GM19438 (cell line): ENCODE data around the gene KIZ.

Experiments used
- ATAC-seq: cut with Tn5 transposase; IDR thresholded peaks from one replicate; pipeline ENCODE4 v1.9.1; 2021; ENCODE audit warnings: low read depth; ENCODE audit not compliant: unreplicated experiment

Gene KIZ

GRCh38 chr20:21251278-21251677, 125.4 kb downstream of the KIZ start:
- ATAC-seq, result no peak

- no peak for ATAC-seq
Observed at GRCh38 chr20:21257192-21257591, 131.3 kb downstream of the KIZ start.

- ATAC-seq, result no peak
Observed at GRCh38 chr20:21258411-21258810, 132.5 kb downstream of the KIZ start.

- no peak for ATAC-seq
Observed at GRCh38 chr20:21259346-21259745, 133.5 kb downstream of the KIZ start.

- ATAC-seq, result no peak
Observed at GRCh38 chr20:21262812-21263211, 136.9 kb downstream of the KIZ start.

GRCh38 chr20:21265261-21266190, 139.6 kb downstream of the KIZ start:
- ATAC-seq, result no peak

- ATAC-seq, result no peak
Observed at GRCh38 chr20:21266191-21266536, 140.3 kb downstream of the KIZ start.

- no peak for ATAC-seq
Observed at GRCh38 chr20:21269772-21270171, 143.9 kb downstream of the KIZ start.

GRCh38 chr20:21270806-21271205, 144.9 kb downstream of the KIZ start:
- no peak for ATAC-seq

GRCh38 chr20:21272279-21272678, 146.4 kb downstream of the KIZ start:
- ATAC-seq, result peak; percentile 69

GRCh38 chr20:21272679-21273078, 146.8 kb downstream of the KIZ start:
- ATAC-seq, result peak; percentile 71

GRCh38 chr20:21273755-21274386, 148.0 kb downstream of the KIZ start:
- no peak for ATAC-seq

- ATAC-seq, result no peak
Observed at GRCh38 chr20:21278829-21279228, 152.9 kb downstream of the KIZ start.

GRCh38 chr20:21279706-21280521, 154.0 kb downstream of the KIZ start:
- ATAC-seq, result no peak

GRCh38 chr20:21280522-21281016, 154.7 kb downstream of the KIZ start:
- ATAC-seq, result no peak

GRCh38 chr20:21286775-21287174, 160.9 kb downstream of the KIZ start:
- no peak for ATAC-seq

- no peak for ATAC-seq
Observed at GRCh38 chr20:21288587-21289370, 162.9 kb downstream of the KIZ start.

- ATAC-seq, result no peak
Observed at GRCh38 chr20:21289651-21290050, 163.8 kb downstream of the KIZ start.

- no peak for ATAC-seq
Observed at GRCh38 chr20:21291026-21291425, 165.1 kb downstream of the KIZ start.

GRCh38 chr20:21294755-21295154, 168.9 kb downstream of the KIZ start:
- no peak for ATAC-seq
